ENCODE data around the gene RGS11.

DNA sequence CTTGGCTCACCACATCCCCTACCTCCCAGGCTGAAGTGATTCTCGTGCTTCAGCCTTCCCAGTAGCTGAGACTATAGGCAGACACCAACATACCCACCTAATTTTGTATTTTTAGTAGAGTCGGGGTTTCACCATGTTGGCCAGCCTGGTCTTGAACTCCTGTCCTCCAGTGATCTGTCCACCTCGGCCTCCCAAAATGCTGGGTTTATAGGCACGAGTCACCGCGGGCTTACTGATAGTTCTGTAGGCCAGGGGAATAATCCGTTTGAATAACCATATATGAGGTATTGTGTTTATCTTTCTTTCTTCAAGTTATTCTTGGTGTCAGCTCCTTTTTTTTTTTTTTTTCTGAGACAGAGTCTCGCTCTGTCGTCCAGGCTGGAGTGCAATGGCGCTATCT lies 33.5 kb downstream of the RGS11 start:
- TF ChIP-seq EP300 (IDR thresholded peaks at IDR 0.05) = no peak
- no peak for TF ChIP-seq CTCF (IDR thresholded peaks at IDR 0.05)
